ENCODE data around the gene FAM53B. TPM values are rescaled to one million over a fixed set of nuclear protein-coding genes. Genes with fewer than 3 reads are reported as not detected.

Gene FAM53B
- total RNA-seq, 2 donors from 2014 or later: 19.3 to 22.6 TPM

DNA sequence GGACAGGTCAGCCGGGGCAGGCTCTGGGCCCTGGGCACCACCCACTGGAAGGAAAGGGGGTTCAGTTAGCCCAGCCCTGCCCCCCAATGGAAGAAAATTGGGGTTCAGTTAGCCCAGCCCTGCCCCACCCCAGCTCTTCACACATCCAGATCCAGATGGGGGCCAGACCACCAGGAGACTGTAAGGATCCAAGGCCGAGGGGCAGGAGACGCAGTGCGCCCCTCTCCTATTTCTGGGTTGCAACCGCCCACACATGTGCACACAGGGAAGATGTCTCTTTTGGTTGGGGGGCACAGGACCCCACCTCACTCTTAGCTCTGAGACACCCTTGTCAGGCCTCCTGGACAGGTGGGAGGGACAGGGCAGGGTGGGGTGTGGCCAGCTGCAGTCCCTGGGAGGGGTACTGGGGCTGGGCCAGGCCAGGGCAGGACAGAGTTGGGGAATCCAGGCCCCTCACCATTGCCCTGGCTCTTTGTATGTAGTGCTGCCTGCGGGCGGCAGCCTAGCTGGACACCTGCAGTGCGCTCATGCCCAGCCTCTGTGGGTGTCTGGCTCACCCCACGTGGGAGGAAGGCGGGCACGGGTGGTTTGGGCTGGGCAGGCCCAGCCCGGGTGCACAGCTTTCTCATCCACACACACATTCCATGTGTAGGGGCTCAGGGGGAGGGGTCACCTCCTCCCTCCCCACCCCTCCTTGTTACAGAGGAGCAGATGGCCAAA is 141.4 kb downstream of the FAM53B start:
- no peaks in the 10 kb centered on the region for H3K27me3 Mint-ChIP-seq (ENCODE audit: insufficient read depth)
- WGBS, 2 experiments (ENCODE audit: insufficient coverage in 1 of 2, insufficient read length in 1 of 2): 88 to 93% methylated on average over 6 to 11 of the region's 12 CpGs
- Histone ChIP-seq H3K27me3 (ENCODE audit: control insufficient read depth, insufficient read depth, low read length, poor library complexity, severe bottlenecking) (no peaks in the 10 kb centered on the region), H3K9ac (ENCODE audit: extremely low read depth, low read length, poor library complexity, severe bottlenecking) (no peak overlapping the region), H3K36me3 (ENCODE audit: control insufficient read depth, insufficient read depth, low read length) (no peaks in the 10 kb centered on the region), H3K9me3 (ENCODE audit: control insufficient read depth, low read length) (no peaks in the 10 kb centered on the region), H3K27ac (ENCODE audit: low read depth, low read length) (no peak overlapping the region), H3K4me1 (ENCODE audit: control insufficient read depth, insufficient read depth, low read length) (no peaks in the 10 kb centered on the region), H3K4me3 (ENCODE audit: low read length) (no peak overlapping the region)
- no peak overlapping the region for H3K4me3 Mint-ChIP-seq
- no peaks in the 10 kb centered on the region for H3K4me1 Mint-ChIP-seq
- no peaks in the 10 kb centered on the region for H3K36me3 Mint-ChIP-seq (ENCODE audit: low read depth)
- no peak for DNase-seq
- TF ChIP-seq, protein P1, sequence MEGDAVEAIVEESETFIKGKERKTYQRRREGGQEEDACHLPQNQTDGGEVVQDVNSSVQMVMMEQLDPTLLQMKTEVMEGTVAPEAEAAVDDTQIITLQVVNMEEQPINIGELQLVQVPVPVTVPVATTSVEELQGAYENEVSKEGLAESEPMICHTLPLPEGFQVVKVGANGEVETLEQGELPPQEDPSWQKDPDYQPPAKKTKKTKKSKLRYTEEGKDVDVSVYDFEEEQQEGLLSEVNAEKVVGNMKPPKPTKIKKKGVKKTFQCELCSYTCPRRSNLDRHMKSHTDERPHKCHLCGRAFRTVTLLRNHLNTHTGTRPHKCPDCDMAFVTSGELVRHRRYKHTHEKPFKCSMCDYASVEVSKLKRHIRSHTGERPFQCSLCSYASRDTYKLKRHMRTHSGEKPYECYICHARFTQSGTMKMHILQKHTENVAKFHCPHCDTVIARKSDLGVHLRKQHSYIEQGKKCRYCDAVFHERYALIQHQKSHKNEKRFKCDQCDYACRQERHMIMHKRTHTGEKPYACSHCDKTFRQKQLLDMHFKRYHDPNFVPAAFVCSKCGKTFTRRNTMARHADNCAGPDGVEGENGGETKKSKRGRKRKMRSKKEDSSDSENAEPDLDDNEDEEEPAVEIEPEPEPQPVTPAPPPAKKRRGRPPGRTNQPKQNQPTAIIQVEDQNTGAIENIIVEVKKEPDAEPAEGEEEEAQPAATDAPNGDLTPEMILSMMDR (conservative IDR thresholded peaks at IDR 0.05): no peak
- no peaks in the 10 kb centered on the region for H3K9me3 Mint-ChIP-seq
- no peak overlapping the region for H3K27ac Mint-ChIP-seq

DNA sequence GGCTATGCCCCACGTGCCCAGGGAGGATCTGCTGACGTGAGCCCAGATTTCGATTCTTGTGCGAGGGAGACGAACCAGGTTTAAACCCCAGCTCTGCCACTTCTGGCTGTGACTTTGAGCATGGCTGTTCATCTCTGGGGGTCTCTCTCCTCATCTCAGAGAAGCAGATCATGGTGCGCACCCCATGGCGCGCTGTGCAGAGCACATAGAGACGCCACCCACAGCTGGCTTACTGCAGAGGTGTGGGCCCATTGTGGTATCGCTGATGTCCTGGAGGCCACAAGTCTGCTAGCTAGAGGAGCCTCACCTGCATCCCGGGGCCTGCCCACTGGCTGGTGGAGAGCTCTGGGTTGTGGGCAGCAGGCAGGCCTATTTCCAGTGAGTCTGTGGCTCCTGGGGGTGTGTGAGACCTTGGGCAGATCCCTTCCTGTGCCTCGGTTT is 142.0 kb downstream of the FAM53B start:
- Histone ChIP-seq H3K4me3 (ENCODE audit: low read length) (no peak overlapping the region), H3K9me3 (ENCODE audit: control insufficient read depth, low read length) (no peaks in the 10 kb centered on the region), H3K9ac (ENCODE audit: extremely low read depth, low read length, poor library complexity, severe bottlenecking) (no peak overlapping the region), H3K4me1 (ENCODE audit: control insufficient read depth, insufficient read depth, low read length) (no peaks in the 10 kb centered on the region), H3K36me3 (ENCODE audit: control insufficient read depth, insufficient read depth, low read length) (no peaks in the 10 kb centered on the region), H3K27ac (ENCODE audit: low read depth, low read length) (no peak overlapping the region), H3K27me3 (ENCODE audit: control insufficient read depth, insufficient read depth, low read length, poor library complexity, severe bottlenecking) (no peaks in the 10 kb centered on the region)
- no peaks in the 10 kb centered on the region for H3K27me3 Mint-ChIP-seq (ENCODE audit: insufficient read depth)
- no peak for DNase-seq
- no peak overlapping the region for H3K4me3 Mint-ChIP-seq
- no peak overlapping the region for H3K27ac Mint-ChIP-seq
- no peaks in the 10 kb centered on the region for H3K36me3 Mint-ChIP-seq (ENCODE audit: low read depth)
- H3K9me3 Mint-ChIP-seq: no peaks in the 10 kb centered on the region
- TF ChIP-seq, protein P1 (conservative IDR thresholded peaks at IDR 0.05): no peak
- WGBS, 2 experiments (ENCODE audit: insufficient coverage in 1 of 2, insufficient read length in 1 of 2): 91 to 95% methylated on average over 10 to 12 of the region's 12 CpGs
- H3K4me1 Mint-ChIP-seq: peaks cover 1% of the 10 kb centered on the region

DNA sequence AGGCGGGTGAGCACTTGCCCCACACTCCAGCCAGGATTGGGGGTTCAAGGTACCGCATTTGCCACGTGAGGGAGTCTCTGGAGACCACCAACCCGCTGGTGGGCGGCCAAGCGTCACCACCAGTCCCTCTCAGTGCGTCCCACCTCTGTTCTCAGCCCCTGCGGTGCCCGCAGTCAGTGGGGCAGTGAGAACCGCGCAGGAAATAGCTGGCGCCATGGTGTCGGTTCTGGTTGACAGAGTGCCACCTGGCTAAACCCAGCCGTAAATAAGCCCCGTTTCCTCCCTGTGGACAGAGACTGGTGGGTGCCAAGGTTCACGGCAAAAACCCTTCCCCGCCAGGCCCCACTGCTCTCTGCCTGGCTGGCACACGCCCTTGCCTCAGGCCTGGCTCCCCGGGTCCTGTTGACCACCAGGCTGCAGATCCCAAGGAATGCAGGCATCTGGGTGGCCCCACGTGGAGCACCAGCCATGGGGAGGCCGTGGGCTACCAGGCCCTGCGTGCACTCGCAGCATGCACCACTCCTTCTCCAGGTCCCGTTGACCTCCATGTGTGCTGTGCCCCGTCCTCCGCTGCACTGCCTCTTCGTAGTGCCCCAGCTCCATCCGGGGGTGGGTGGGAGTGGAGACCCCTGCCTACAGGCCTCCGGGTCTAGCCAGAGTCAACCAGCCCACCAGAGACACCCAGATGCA is 142.6 kb downstream of the FAM53B start:
- Mint-ChIP-seq H3K27me3 (ENCODE audit: insufficient read depth) (no peaks in the 10 kb centered on the region), H3K36me3 (ENCODE audit: low read depth) (no peaks in the 10 kb centered on the region), H3K9me3 (no peaks in the 10 kb centered on the region), H3K4me3 (no peak overlapping the region), H3K4me1 (peaks cover 6% of the 10 kb centered on the region), H3K27ac (no peak overlapping the region)
- Histone ChIP-seq H3K4me3 (ENCODE audit: low read length) (no peak overlapping the region), H3K27ac (ENCODE audit: low read depth, low read length) (no peak overlapping the region), H3K27me3 (ENCODE audit: control insufficient read depth, insufficient read depth, low read length, poor library complexity, severe bottlenecking) (no peaks in the 10 kb centered on the region), H3K36me3 (ENCODE audit: control insufficient read depth, insufficient read depth, low read length) (no peaks in the 10 kb centered on the region), H3K4me1 (ENCODE audit: control insufficient read depth, insufficient read depth, low read length) (no peaks in the 10 kb centered on the region), H3K9ac (ENCODE audit: extremely low read depth, low read length, poor library complexity, severe bottlenecking) (no peak overlapping the region), H3K9me3 (ENCODE audit: control insufficient read depth, low read length) (no peaks in the 10 kb centered on the region)
- TF ChIP-seq, protein P1 (conservative IDR thresholded peaks at IDR 0.05): no peak
- 95 to 99% methylated on average over 24 to 29 of the region's 29 CpGs for WGBS, 2 experiments (ENCODE audit: insufficient coverage in 1 of 2, insufficient read length in 1 of 2)
- DNase-seq: no peak
